Stimulated activated CD4-positive, alpha-beta T cell treated with anti-CD3 and anti-CD28 coated beads, Interleukin-1b, Interleukin-23, amount 100 ng/mL, for 1 hour (primary cell): Measurements from ENCODE around the gene TUBGCP6.

Experiments used
- DNase-seq, 2 donors: peaks; one replicate each; pipeline ENCODE4 v3.0.0-alpha.2; 2020; ENCODE audit warnings: low read depth in 2 of 2

TUBGCP6 gene

GRCh38 chr22:50244420-50245213, at the start of gene TUBGCP6:
TSS of gene TUBGCP6 (minus strand) at chr22:50245023. CDS start at chr22:50244459, 564 bp downstream.
- DNase-seq, result peak; percentile 61 to 87

- DNase-seq, result no peak
Measured at GRCh38 chr22:50294319-50294656, 49.5 kb upstream of the TUBGCP6 start.

- no peak for DNase-seq
Measured at GRCh38 chr22:50293441-50294318, 48.9 kb upstream of the TUBGCP6 start.

- no peak for DNase-seq
Measured at GRCh38 chr22:50292643-50293440, 48.0 kb upstream of the TUBGCP6 start.

GRCh38 chr22:50289942-50290630, 45.3 kb upstream of the TUBGCP6 start:
- DNase-seq, result no peak

GRCh38 chr22:50289151-50289941, 44.5 kb upstream of the TUBGCP6 start:
- no peak for DNase-seq

GRCh38 chr22:50287731-50288130, 42.9 kb upstream of the TUBGCP6 start:
- DNase-seq, result no peak

GRCh38 chr22:50286701-50287318, 42.0 kb upstream of the TUBGCP6 start:
- no peak for DNase-seq

GRCh38 chr22:50286275-50286674, 41.5 kb upstream of the TUBGCP6 start:
- DNase-seq, result no peak

GRCh38 chr22:50285568-50286229, 40.9 kb upstream of the TUBGCP6 start:
- no peak for DNase-seq

GRCh38 chr22:50284479-50284878, 39.7 kb upstream of the TUBGCP6 start:
- DNase-seq, result no peak

- DNase-seq, result no peak
Measured at GRCh38 chr22:50283821-50284220, 39.0 kb upstream of the TUBGCP6 start.

GRCh38 chr22:50282361-50283155, 37.7 kb upstream of the TUBGCP6 start:
- DNase-seq, result no peak

- DNase-seq, result no peak
Measured at GRCh38 chr22:50281957-50282356, 37.1 kb upstream of the TUBGCP6 start.

GRCh38 chr22:50281384-50281760, 36.5 kb upstream of the TUBGCP6 start:
- DNase-seq, result no peak

- no peak for DNase-seq
Measured at GRCh38 chr22:50280708-50281383, 36.0 kb upstream of the TUBGCP6 start.

- DNase-seq, result no peak
Measured at GRCh38 chr22:50280022-50280707, 35.3 kb upstream of the TUBGCP6 start.
